Prostate gland (tissue), 2 donors: ENCODE measurements around the gene ZBTB7B.

Experiments
- POLR2AphosphoS5 ChIP-seq: sonication (generic); formaldehyde crosslinking; IDR thresholded peaks from one replicate; pipeline ENCODE4 v1.6.1; 2017; ENCODE audit warnings: antibody characterized with exemption
- TF ChIP-seq, protein P1 (sequence below), 4 experiments: fragments of 200-600 bp in 2 of 4; fragments of 450-650 bp in 2 of 4; sonication (generic) in 2 of 4; IDR thresholded peaks; 1 replicate in 3 of 4; 2 replicates in 1 of 4; pipeline ENCODE4 v1.5.1; 2016 to 2019; ENCODE audit warnings: antibody characterized with exemption in 4 of 4, mild to moderate bottlenecking in 2 of 4, moderate library complexity in 2 of 4

DNA sequence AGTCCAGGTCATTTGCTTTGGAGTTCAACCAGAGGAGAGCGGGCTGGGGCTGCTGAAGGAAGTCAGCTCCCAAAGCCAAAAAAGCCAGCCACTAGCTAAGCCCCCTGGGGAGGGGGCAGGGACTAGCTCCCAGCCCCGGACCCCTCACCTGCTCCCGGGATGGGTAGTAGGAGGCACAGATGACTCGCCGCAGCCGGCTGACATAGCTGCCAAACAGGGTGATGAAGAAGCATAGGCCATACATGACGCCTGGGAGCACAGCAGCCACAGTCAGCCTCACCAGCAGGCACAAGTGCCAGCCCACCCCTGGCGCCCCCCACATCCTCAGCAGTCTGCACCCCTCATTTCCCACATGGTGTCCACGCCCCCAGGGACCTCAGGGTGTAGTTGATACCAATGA, 23.6 kb downstream of the ZBTB7B start:
- TF ChIP-seq, protein P1, sequence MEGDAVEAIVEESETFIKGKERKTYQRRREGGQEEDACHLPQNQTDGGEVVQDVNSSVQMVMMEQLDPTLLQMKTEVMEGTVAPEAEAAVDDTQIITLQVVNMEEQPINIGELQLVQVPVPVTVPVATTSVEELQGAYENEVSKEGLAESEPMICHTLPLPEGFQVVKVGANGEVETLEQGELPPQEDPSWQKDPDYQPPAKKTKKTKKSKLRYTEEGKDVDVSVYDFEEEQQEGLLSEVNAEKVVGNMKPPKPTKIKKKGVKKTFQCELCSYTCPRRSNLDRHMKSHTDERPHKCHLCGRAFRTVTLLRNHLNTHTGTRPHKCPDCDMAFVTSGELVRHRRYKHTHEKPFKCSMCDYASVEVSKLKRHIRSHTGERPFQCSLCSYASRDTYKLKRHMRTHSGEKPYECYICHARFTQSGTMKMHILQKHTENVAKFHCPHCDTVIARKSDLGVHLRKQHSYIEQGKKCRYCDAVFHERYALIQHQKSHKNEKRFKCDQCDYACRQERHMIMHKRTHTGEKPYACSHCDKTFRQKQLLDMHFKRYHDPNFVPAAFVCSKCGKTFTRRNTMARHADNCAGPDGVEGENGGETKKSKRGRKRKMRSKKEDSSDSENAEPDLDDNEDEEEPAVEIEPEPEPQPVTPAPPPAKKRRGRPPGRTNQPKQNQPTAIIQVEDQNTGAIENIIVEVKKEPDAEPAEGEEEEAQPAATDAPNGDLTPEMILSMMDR (IDR thresholded peaks at IDR 0.05): no peak
- no peak for TF ChIP-seq POLR2AphosphoS5
